Measurements from ENCODE around the gene DNAJC22. TPM values are rescaled to one million over a fixed set of nuclear protein-coding genes. Genes with fewer than 3 reads are reported as not detected.

Gene DNAJC22
- total and polyA plus RNA-seq, 2 of the 13 experiments (the other 11 are each of a cell fraction or from before 2014, with no cell fraction given) = 25.2 to 31.7 TPM

- TF ChIP-seq ZNF646 (CRISPR knock-in tag; IDR thresholded peaks at IDR 0.05) (no peak), GMEB1 (CRISPR knock-in tag; IDR thresholded peaks at IDR 0.05; ENCODE audit: borderline replicate concordance) (peak; percentile 20; the same call in 1 of the 2 replicates), RXRB (CRISPR knock-in tag; IDR thresholded peaks at IDR 0.05; ENCODE audit: borderline replicate concordance) (no peak), ZFP62 (CRISPR knock-in tag; IDR thresholded peaks at IDR 0.05) (no peak), REPIN1 (CRISPR knock-in tag; IDR thresholded peaks at IDR 0.05; ENCODE audit: borderline replicate concordance, low read depth) (peak; percentile 53; the same call in 1 of the 2 replicates), ZNF354B (CRISPR knock-in tag; IDR thresholded peaks at IDR 0.05) (0 out of 2 replicates have a peak, but pooled peaks have one; percentile 34), CTCF (CRISPR knock-in tag; IDR thresholded peaks at IDR 0.05) (peak; percentile 91), SAP130 (CRISPR knock-in tag; IDR thresholded peaks at IDR 0.05; ENCODE audit: low read depth) (peak; percentile 34), ZNF7 (CRISPR knock-in tag; IDR thresholded peaks at IDR 0.05) (no peak), ZBTB38 (CRISPR knock-in tag; IDR thresholded peaks at IDR 0.05) (no peak), HOXA3 (CRISPR knock-in tag; IDR thresholded peaks at IDR 0.05) (no peak), POGK (CRISPR knock-in tag; conservative IDR thresholded peaks at IDR 0.05) (0 out of 2 replicates have a peak, but pooled peaks have one; percentile 56), KLF6 (CRISPR knock-in tag; IDR thresholded peaks at IDR 0.05) (no peak), SMAD1 (CRISPR knock-in tag; IDR thresholded peaks at IDR 0.05; ENCODE audit: borderline replicate concordance, low read depth) (no peak), SOX5 (CRISPR knock-in tag; IDR thresholded peaks at IDR 0.05; ENCODE audit: borderline replicate concordance) (0 out of 2 replicates have a peak, but pooled peaks have one; percentile 17), GATAD2A (CRISPR knock-in tag; IDR thresholded peaks at IDR 0.05) (peak; percentile 29; the same call in 1 of the 2 replicates), XRCC5 (optimal IDR thresholded peaks at IDR 0.05; ENCODE audit: low read length) (peak; percentile 45), PCBP2 (optimal IDR thresholded peaks at IDR 0.05; ENCODE audit: low read depth, low read length, poor library complexity, severe bottlenecking) (no peak)
Observed at GRCh38 chr12:49358483-49359141, 11.9 kb downstream of the DNAJC22 start (continued).
